ENCODE data around the gene RFTN1. TPM values are rescaled to one million over a fixed set of nuclear protein-coding genes. Genes with fewer than 3 reads are reported as not detected.

RFTN1 gene
- total RNA-seq, 1 donor from 2014 or later, result 21.4 TPM

DNA sequence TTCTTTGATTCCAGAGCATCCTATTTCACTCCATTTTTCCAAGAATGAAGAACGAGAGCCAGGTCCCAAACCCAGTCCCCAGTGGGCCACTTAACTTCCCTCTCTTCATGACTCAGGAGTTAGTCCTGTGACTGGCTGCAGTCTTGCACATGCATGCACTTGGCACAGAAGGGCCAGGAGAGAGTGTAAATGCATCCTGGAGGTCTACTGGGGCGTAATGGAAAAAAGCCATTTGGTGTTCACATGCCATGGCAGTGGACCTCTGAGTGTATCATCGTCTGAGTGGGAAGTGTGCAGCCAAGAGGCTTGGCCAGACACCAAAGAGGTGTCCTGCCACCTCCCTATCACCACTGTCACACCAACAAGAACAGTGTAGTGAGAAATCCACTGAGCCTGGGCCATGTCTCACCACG, 15.1 kb upstream of the RFTN1 start:
- no peak for DNase-seq (ENCODE audit: low read depth in 2 of 2)

GRCh38 chr3:16528106-16528505, 14.6 kb upstream of the RFTN1 start:
- no peak for DNase-seq (ENCODE audit: low read depth in 2 of 2)

DNA sequence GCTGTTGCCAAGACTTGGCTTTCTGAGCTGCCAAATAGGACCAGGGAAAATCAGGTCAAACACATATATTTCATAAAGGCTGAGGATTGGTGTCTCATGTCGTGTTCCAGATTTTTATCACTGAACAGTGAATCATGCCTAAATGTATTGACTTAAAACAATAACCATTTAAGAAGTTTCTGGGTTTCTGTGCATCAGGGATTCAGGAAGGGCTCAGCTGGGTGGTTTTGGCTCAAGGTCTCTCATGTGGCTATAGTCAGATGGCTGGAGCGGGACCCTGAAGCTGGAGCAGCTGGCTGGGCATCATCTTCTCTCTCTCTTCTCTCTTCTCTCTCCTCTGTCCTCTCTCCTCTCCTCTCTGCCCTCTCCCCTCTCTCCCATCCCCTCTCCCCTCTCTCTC, 10.7 kb upstream of the RFTN1 start:
- no peak for DNase-seq (ENCODE audit: low read depth in 2 of 2)

DNA sequence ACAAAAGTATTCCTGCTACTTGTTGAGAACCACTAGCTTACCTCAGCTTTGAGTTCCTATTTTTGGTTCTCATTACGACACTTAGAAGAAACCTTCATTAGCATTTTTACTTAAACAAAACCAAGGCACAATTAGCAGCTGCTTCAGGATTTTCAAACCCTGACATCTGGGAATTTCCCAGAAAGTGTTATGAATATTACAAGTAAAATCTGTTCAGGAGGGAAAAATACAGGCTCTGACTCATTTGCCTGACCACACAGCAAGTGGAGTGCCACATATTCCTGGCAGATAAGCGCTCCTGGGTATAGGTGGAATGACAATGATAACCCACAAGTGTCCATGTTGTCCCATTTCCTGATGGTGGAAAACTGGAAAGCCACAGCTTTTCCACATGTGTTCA, 10.3 kb upstream of the RFTN1 start:
- no peak for DNase-seq (ENCODE audit: low read depth in 2 of 2)

- DNase-seq (ENCODE audit: low read depth in 2 of 2), result no peak
Measured at GRCh38 chr3:16522834-16523233, 9.3 kb upstream of the RFTN1 start.

GRCh38 chr3:16520970-16521881, 7.7 kb upstream of the RFTN1 start:
- DNase-seq (ENCODE audit: low read depth in 2 of 2), result no peak

GRCh38 chr3:16520241-16520969, 6.9 kb upstream of the RFTN1 start:
- DNase-seq (ENCODE audit: low read depth in 2 of 2), result no peak

GRCh38 chr3:16516695-16517481, 3.4 kb upstream of the RFTN1 start:
- peak; percentile 76 to 77 for DNase-seq (ENCODE audit: low read depth in 2 of 2)

DNA sequence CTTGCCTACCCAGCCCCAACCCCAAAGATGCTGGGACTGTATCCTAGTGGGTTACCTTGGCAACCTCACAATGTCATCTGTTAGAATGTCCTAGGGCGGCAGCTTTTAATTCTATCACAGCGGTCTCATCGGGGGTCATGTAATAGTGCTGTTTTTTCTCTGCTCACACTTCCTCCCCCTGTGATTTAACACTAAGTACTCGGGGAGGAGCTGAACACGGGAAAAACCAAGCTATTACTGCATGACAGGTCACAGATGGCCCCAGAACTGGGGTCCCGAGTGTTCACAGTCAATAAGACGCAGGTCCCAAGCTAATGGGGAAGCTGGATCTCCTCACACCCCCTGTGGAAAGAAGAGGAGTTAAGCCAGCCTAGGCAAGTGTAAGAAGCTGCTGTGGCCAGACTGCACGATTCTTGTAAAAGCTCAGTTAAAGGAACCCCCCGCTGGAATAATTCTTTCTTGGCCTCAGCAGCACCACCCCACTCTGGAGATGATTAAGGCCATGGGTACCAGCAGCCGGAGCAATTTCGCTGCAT, 2.5 kb upstream of the RFTN1 start:
- no peak for DNase-seq (ENCODE audit: low read depth in 2 of 2)

DNA sequence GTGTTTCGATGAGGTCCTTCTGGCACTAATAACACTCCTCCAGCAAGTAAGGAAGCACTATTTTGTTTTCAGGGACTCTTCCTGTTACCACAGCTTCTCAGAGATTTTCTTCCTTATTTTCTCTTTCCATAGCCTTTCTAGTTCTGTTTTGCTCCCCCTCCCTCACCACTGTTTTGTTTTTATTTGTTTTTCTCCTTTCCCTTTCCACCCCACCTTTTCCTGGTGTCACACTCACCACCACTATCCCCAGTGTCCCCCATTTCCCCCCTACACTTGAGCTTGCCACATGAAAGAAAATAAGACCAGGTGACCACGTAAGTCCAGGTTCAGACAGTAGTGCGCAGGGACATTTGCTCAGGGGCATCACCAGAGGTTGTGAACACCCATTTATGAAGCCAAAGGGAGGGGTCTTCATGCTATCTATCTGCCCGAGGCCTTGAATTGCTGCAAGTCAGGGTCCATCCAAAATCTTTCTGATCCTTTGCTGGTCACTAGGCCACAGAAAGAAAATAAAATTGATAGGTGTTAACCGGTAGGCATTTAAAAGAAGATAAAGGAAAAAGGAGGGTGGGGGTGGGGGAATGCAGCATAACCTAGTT, 1.4 kb upstream of the RFTN1 start:
- DNase-seq (ENCODE audit: low read depth in 2 of 2), result no peak

DNA sequence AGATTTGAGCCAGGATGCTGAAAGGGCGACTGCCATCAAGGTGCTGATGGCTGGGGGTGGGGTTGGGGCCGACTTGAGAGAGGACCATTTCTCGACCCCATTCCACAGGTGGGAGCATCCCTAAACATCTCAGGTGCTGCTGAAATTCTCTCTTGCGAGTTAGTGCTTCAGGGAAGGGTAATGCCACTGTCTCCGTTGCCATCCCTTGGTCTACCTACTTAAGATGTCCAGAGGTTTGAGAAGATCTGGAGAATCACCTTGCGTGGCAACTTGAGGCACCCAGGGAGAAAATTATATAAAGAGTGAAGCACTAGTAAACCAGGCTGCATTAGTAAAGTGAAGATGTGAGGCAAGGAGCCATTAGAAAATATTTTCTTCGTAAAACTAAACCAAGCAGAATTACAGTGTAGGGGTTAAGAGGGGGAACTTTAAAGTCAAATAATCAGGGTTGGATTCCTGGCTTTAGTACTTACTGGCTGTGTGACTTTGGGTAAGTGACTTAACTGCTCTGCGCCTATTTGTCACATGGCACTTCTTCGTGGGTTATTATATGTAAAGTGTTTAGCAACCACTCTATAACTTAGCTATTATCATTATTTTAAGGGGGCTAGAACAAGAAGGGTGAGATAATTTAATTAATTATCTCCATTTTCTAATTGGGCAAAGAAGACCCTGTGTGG, 662 bp upstream of the RFTN1 start:
- DNase-seq (ENCODE audit: low read depth in 2 of 2), result no peak

DNA sequence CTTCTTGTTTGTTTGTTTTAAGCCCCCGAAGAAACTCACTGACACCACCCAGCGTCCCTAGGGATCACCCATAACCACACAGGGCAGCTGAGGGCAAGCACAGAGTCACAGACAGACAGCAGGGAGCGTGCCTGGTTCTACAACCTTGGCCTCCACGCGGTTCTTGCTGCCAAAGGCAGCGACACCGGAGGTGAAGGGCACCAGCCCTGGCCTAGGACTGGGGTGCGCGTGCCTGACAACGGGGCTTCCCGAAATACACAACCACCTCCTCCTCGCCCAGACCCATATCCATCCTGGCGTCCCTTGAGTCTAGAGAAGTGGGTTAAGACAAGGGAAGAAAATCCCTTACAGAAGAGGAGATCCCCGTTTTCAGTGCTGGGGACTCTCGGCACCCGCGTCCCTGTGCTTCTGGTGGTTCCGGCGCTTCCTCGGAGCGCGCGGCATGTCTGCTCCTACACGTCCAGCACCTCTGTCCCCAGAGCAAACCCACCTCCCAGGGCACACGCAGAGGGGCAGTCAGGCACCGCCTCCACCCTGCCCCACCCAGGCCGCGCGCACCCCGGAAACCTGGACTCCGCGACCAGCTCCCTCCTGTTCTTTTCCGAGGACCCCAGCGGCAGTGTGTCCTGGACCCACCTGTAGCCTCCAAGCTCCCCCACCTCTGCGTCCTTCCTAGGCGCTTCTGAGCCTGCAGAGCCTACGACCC, 911 bp downstream of the RFTN1 start:
- peak; percentile 34 to 36 for DNase-seq (ENCODE audit: low read depth in 2 of 2)

GRCh38 chr3:16511681-16512434, 1.6 kb downstream of the RFTN1 start:
- DNase-seq (ENCODE audit: low read depth in 2 of 2), result peak; percentile 80 to 89

- no peak for DNase-seq (ENCODE audit: low read depth in 2 of 2)
Measured at GRCh38 chr3:16510620-16511319, 2.7 kb downstream of the RFTN1 start.

DNA sequence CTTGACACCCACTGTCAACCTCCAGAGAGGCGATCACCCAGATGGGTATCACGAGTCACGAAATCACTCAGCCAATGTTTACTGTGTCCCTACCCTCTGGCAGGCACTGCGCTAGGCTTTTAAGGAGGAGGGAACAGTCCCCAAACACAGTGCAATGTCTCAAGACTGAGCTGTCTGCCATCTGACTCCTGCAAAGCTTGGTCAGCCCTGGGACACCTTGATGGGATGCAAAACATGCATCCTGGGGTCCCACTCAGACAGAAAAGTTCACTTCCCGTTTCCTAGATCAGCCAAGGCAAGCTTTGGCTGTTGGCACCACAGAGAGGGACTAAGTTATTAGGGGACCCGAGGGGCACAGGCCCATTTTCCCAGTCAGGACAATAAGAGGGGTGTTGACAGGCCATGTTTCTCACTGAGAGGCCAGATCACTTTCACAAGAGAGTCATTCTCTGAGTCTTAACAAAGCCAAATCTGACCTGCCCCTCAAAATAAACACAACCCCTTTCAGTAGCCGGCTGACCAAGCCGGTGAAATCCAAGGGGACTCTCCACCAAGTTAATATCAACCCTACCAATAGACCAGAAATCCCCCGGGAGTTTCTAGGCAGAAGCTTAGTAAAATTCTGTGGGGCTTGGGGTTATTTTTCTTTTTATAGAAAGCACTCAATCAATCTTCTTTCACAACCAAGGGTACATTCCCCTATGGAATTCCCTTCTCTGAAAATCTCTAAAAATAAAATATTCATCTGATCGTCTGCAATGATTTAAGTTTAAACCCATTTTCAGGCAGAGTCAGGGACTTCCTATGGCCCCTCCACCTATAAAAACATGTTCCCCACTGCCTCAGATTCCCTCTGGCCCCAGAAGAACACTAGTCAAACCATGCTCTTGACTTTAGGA, 3.5 kb downstream of the RFTN1 start:
- no peak for DNase-seq (ENCODE audit: low read depth in 2 of 2)

GRCh38 chr3:16508591-16508995, 4.9 kb downstream of the RFTN1 start:
- no peak for DNase-seq (ENCODE audit: low read depth in 2 of 2)

- DNase-seq (ENCODE audit: low read depth in 2 of 2), result no peak
Measured at GRCh38 chr3:16508243-16508578, 5.3 kb downstream of the RFTN1 start.
